HEK293 (cell line): ENCODE measurements around the gene GPHN.

Experiments used
- MYNN ChIP-seq: fragments of 450-650 bp; formaldehyde crosslinking; IDR thresholded peaks from 2 replicates; pipeline ENCODE4 v1.5.1; 2016; ENCODE audit warnings: missing biosample characterization, missing genetic modification characterization, borderline replicate concordance
- SP3 ChIP-seq: fragments of 450-650 bp; formaldehyde crosslinking; IDR thresholded peaks from 2 replicates; pipeline ENCODE4 v1.5.1; 2016; ENCODE audit warnings: missing biosample characterization, missing genetic modification characterization
- ZFHX2 ChIP-seq: fragments of 450-650 bp; formaldehyde crosslinking; conservative IDR thresholded peaks from 2 replicates; pipeline ENCODE4 v1.5.1; 2016; ENCODE audit warnings: missing biosample characterization, missing genetic modification characterization
- ZNF121 ChIP-seq: fragments of 450-650 bp; formaldehyde crosslinking; IDR thresholded peaks from 2 replicates; pipeline ENCODE4 v1.5.1; 2016; ENCODE audit warnings: missing biosample characterization, missing genetic modification characterization
- ZNF501 ChIP-seq: fragments of 450-650 bp; formaldehyde crosslinking; IDR thresholded peaks from 2 replicates; pipeline ENCODE4 v1.5.1; 2016; ENCODE audit warnings: missing biosample characterization, missing genetic modification characterization

- TF ChIP-seq ZNF501 (tag by site-specific recombination) (no peak), SP3 (no peak), ZFHX2 (tag by site-specific recombination) (no peak), MYNN (tag by site-specific recombination) (no peak), ZNF121 (tag by site-specific recombination) (no peak)
Measured at GRCh38 chr14:66923251-66923650, 415.3 kb downstream of the GPHN start.
